ENCODE results near the gene DDIT3. TPM values are rescaled to one million over a fixed set of nuclear protein-coding genes. Genes with fewer than 3 reads are reported as not detected.
A peak's percentile ranks its signal among the peaks of the same experiment; 100 is the strongest.
"Not testable (repeated sequence)": the region's sequence is repeated elsewhere in the genome, so short reads cannot be mapped to it uniquely, and the experiment has no call there.

Gene DDIT3
- total RNA-seq, 1 donor, result 18.1 TPM

- TF ChIP-seq CTCF (IDR thresholded peaks at IDR 0.05; ENCODE audit: insufficient read depth, low read depth, low read length), result no peak
- DNase-seq (ENCODE audit: low read depth), result peak; percentile 61
- H3K4me3 ChIP-seq (ENCODE audit: low read depth, low read length), result peak overlapping the region; percentile 95
Observed at GRCh38 chr12:57517187-57517586, 3.1 kb downstream of the DDIT3 start.

- no peak for TF ChIP-seq CTCF (IDR thresholded peaks at IDR 0.05; ENCODE audit: insufficient read depth, low read depth, low read length)
- no peak overlapping the region for H3K4me3 ChIP-seq (ENCODE audit: low read depth, low read length)
- DNase-seq (ENCODE audit: low read depth), result no peak
Observed at GRCh38 chr12:57516617-57517153, 3.6 kb downstream of the DDIT3 start.

- no peak for DNase-seq (ENCODE audit: low read depth)
- no peak overlapping the region for H3K4me3 ChIP-seq (ENCODE audit: low read depth, low read length)
- no peak for TF ChIP-seq CTCF (IDR thresholded peaks at IDR 0.05; ENCODE audit: insufficient read depth, low read depth, low read length)
Observed at GRCh38 chr12:57515934-57516541, 4.3 kb downstream of the DDIT3 start.

GRCh38 chr12:57515408-57515933 is 4.8 kb downstream of the DDIT3 start:
- no peak for TF ChIP-seq CTCF (IDR thresholded peaks at IDR 0.05; ENCODE audit: insufficient read depth, low read depth, low read length)
- no peak for DNase-seq (ENCODE audit: low read depth)
- no peak overlapping the region for H3K4me3 ChIP-seq (ENCODE audit: low read depth, low read length)

GRCh38 chr12:57514720-57515407 is 5.5 kb downstream of the DDIT3 start:
- no peak for DNase-seq (ENCODE audit: low read depth)
- TF ChIP-seq CTCF (IDR thresholded peaks at IDR 0.05; ENCODE audit: insufficient read depth, low read depth, low read length), result no peak
- H3K4me3 ChIP-seq (ENCODE audit: low read depth, low read length), result no peak overlapping the region

GRCh38 chr12:57514246-57514645 is 6.1 kb downstream of the DDIT3 start:
- not testable (repeated sequence) for H3K4me3 ChIP-seq (ENCODE audit: low read depth, low read length); DNase-seq (ENCODE audit: low read depth)

GRCh38 chr12:57513677-57514076 is 6.6 kb downstream of the DDIT3 start:
- not testable (repeated sequence) for DNase-seq (ENCODE audit: low read depth); H3K4me3 ChIP-seq (ENCODE audit: low read depth, low read length)
